Brain pericyte (primary cell): ENCODE data around the gene VSX2.
"Not testable (repeated sequence)": the region's sequence is repeated elsewhere in the genome, so short reads cannot be mapped to it uniquely, and the experiment has no call there.

ENCODE experiments used
- DNase-seq: peaks from one replicate; pipeline ENCODE4 v3.0.0-alpha.2; 2012; ENCODE audit warnings: low read depth, low spot score

VSX2 gene

GRCh38 chr14:74259513-74259912, 20.3 kb downstream of the VSX2 start:
- DNase-seq = no peak

- DNase-seq = no peak
Measured at GRCh38 chr14:74260525-74261233, 21.4 kb downstream of the VSX2 start.

GRCh38 chr14:74261288-74261687, 22.0 kb downstream of the VSX2 start:
- no peak for DNase-seq

GRCh38 chr14:74262076-74262475, 22.8 kb downstream of the VSX2 start:
- DNase-seq = no peak

- DNase-seq = no peak
Measured at GRCh38 chr14:74263181-74263580, 23.9 kb downstream of the VSX2 start.

- no peak for DNase-seq
Measured at GRCh38 chr14:74263921-74264320, 24.7 kb downstream of the VSX2 start.

- no peak for DNase-seq
Measured at GRCh38 chr14:74265301-74265965, 26.2 kb downstream of the VSX2 start.

GRCh38 chr14:74267588-74267987, 28.3 kb downstream of the VSX2 start:
- DNase-seq = no peak

GRCh38 chr14:74270382-74271177, 31.3 kb downstream of the VSX2 start:
- DNase-seq = not testable (repeated sequence)

GRCh38 chr14:74271365-74271764, 32.1 kb downstream of the VSX2 start:
- DNase-seq = no peak

GRCh38 chr14:74275241-74275841, 36.1 kb downstream of the VSX2 start:
- peak; percentile 43 for DNase-seq

GRCh38 chr14:74278080-74278479, 38.8 kb downstream of the VSX2 start:
- DNase-seq = no peak

- no peak for DNase-seq
Measured at GRCh38 chr14:74281069-74281468, 41.8 kb downstream of the VSX2 start.

- no peak for DNase-seq
Measured at GRCh38 chr14:74286736-74287135, 47.5 kb downstream of the VSX2 start.

- no peak for DNase-seq
Measured at GRCh38 chr14:74289801-74290200, 50.6 kb downstream of the VSX2 start.

GRCh38 chr14:74290415-74290814, 51.2 kb downstream of the VSX2 start:
- DNase-seq = no peak

- no peak for DNase-seq
Measured at GRCh38 chr14:74292061-74292460, 52.8 kb downstream of the VSX2 start.

GRCh38 chr14:74293606-74294005, 54.4 kb downstream of the VSX2 start:
- DNase-seq = no peak

- no peak for DNase-seq
Measured at GRCh38 chr14:74296037-74296467, 56.8 kb downstream of the VSX2 start.

- no peak for DNase-seq
Measured at GRCh38 chr14:74297986-74298385, 58.7 kb downstream of the VSX2 start.

- no peak for DNase-seq
Measured at GRCh38 chr14:74299061-74299545, 59.9 kb downstream of the VSX2 start.

- DNase-seq = no peak
Measured at GRCh38 chr14:74301594-74302151, 62.4 kb downstream of the VSX2 start.
